Muscle layer of duodenum (tissue), 2 donors: ENCODE measurements around the gene SYNGR2.
"Not testable (repeated sequence)": the region's sequence is repeated elsewhere in the genome, so short reads cannot be mapped to it uniquely, and the experiment has no call there.

Experiments used
- H3K27ac ChIP-seq: one replicate; pipeline ENCODE4 v1.7.0; 2013; ENCODE audit warnings: mild to moderate bottlenecking, low read length
- H3K27me3 ChIP-seq: one replicate; pipeline ENCODE4 v1.7.0; 2013; ENCODE audit warnings: low read depth, mild to moderate bottlenecking, control low read depth, low read length
- H3K36me3 ChIP-seq, 2 donors: one replicate each; pipeline ENCODE4 v1.7.0; 2013; ENCODE audit warnings: low read length in 2 of 2, control low read depth in 1 of 2, mild to moderate bottlenecking in 1 of 2; ENCODE audit not compliant: insufficient read depth in 2 of 2, control insufficient read depth in 1 of 2
- H3K4me1 ChIP-seq, 2 donors: one replicate each; pipeline ENCODE4 v1.7.0; 2013; ENCODE audit warnings: low read length in 2 of 2, mild to moderate bottlenecking in 2 of 2, control low read depth in 1 of 2, moderate library complexity in 1 of 2; ENCODE audit not compliant: insufficient read depth in 2 of 2, control insufficient read depth in 1 of 2
- H3K4me3 ChIP-seq, 2 donors: one replicate each; pipeline ENCODE4 v1.7.0; 2013; ENCODE audit warnings: low read length in 2 of 2, low read depth in 1 of 2, mild to moderate bottlenecking in 1 of 2
- H3K9me3 ChIP-seq, 2 donors: one replicate each; pipeline ENCODE4 v1.7.0; 2013; ENCODE audit warnings: low read length in 2 of 2, control low read depth in 1 of 2, mild to moderate bottlenecking in 1 of 2; ENCODE audit not compliant: control insufficient read depth in 1 of 2
- donor health status: healthy.

Gene SYNGR2

GRCh38 chr17:78170692-78171590 lies 2.6 kb downstream of the SYNGR2 start:
- Histone ChIP-seq H3K4me3 (no peak overlapping the region), H3K27me3 (no peaks in the 10 kb centered on the region), H3K4me1 (peaks cover 21 to 62% of the 10 kb centered on the region in 2 donors), H3K27ac (no peak overlapping the region), H3K36me3 (no peaks in the 10 kb centered on the region), H3K9me3 (no peaks in the 10 kb centered on the region)

- not testable (repeated sequence) for H3K27me3 ChIP-seq, H3K4me3 ChIP-seq, H3K9me3 ChIP-seq, H3K36me3 ChIP-seq, H3K27ac ChIP-seq
- peaks cover 26 to 70% of the 10 kb centered on the region in 2 donors for H3K4me1 ChIP-seq
Observed at GRCh38 chr17:78171591-78172248, 3.3 kb downstream of the SYNGR2 start.

GRCh38 chr17:78172249-78173051 lies 4.1 kb downstream of the SYNGR2 start:
- Histone ChIP-seq H3K4me3 (peak overlapping the region in 1 of 2 donors; percentile 3), H3K4me1 (peaks cover 26 to 74% of the 10 kb centered on the region in 2 donors), H3K27me3 (no peaks in the 10 kb centered on the region)

GRCh38 chr17:78173097-78173715 lies 4.8 kb downstream of the SYNGR2 start:
- no peak overlapping the region for H3K4me3 ChIP-seq
- H3K27me3 ChIP-seq, result no peaks in the 10 kb centered on the region
- H3K27ac ChIP-seq, result peak overlapping the region; percentile 86
- H3K36me3 ChIP-seq, result no peaks in the 10 kb centered on the region
- peaks cover 26 to 74% of the 10 kb centered on the region in 2 donors for H3K4me1 ChIP-seq
- H3K9me3 ChIP-seq, result no peaks in the 10 kb centered on the region

More at GRCh38 chr17:78172249-78173051, 4.1 kb downstream of the SYNGR2 start:
- Histone ChIP-seq H3K27ac (peak overlapping the region; percentile 86), H3K9me3 (no peaks in the 10 kb centered on the region), H3K36me3 (no peaks in the 10 kb centered on the region)

GRCh38 chr17:78174346-78174869 lies 6.0 kb downstream of the SYNGR2 start:
- H3K9me3 ChIP-seq, result no peaks in the 10 kb centered on the region
- no peaks in the 10 kb centered on the region for H3K27me3 ChIP-seq
- H3K27ac ChIP-seq, result peak overlapping the region; percentile 86
- peak overlapping the region in 1 of 2 donors; percentile 23 for H3K4me3 ChIP-seq
- H3K36me3 ChIP-seq, result no peaks in the 10 kb centered on the region
- peaks cover 26 to 70% of the 10 kb centered on the region in 2 donors for H3K4me1 ChIP-seq

- H3K4me1 ChIP-seq, result peaks cover 26 to 63% of the 10 kb centered on the region in 2 donors
- no peaks in the 10 kb centered on the region for H3K27me3 ChIP-seq
- H3K4me3 ChIP-seq, result peak overlapping the region in 1 of 2 donors; percentile 23
- no peaks in the 10 kb centered on the region for H3K36me3 ChIP-seq
- H3K27ac ChIP-seq, result peak overlapping the region; percentile 86
- no peaks in the 10 kb centered on the region for H3K9me3 ChIP-seq
Observed at GRCh38 chr17:78174870-78175642, 6.7 kb downstream of the SYNGR2 start.

GRCh38 chr17:78175643-78175981 lies 7.2 kb downstream of the SYNGR2 start:
- H3K4me1 ChIP-seq, result peaks cover 32 to 63% of the 10 kb centered on the region in 2 donors
- H3K27ac ChIP-seq, result no peak overlapping the region
- H3K4me3 ChIP-seq, result no peak overlapping the region
- no peaks in the 10 kb centered on the region for H3K36me3 ChIP-seq
- H3K9me3 ChIP-seq, result no peaks in the 10 kb centered on the region
- H3K27me3 ChIP-seq, result no peaks in the 10 kb centered on the region

- Histone ChIP-seq H3K36me3 (no peaks in the 10 kb centered on the region), H3K9me3 (no peaks in the 10 kb centered on the region), H3K4me3 (no peak overlapping the region), H3K4me1 (peaks cover 34 to 59% of the 10 kb centered on the region in 2 donors), H3K27ac (no peak overlapping the region), H3K27me3 (no peaks in the 10 kb centered on the region)
Observed at GRCh38 chr17:78176548-78177025, 8.2 kb downstream of the SYNGR2 start.

GRCh38 chr17:78179372-78179771 lies 11.0 kb downstream of the SYNGR2 start:
- peaks cover 19 to 39% of the 10 kb centered on the region in 2 donors for H3K4me1 ChIP-seq
- H3K36me3 ChIP-seq, result no peaks in the 10 kb centered on the region
- no peaks in the 10 kb centered on the region for H3K27me3 ChIP-seq
- H3K9me3 ChIP-seq, result no peaks in the 10 kb centered on the region
- peak overlapping the region; percentile 79 for H3K27ac ChIP-seq
- H3K4me3 ChIP-seq, result no peak overlapping the region

GRCh38 chr17:78180083-78180482 lies 11.7 kb downstream of the SYNGR2 start:
- H3K27ac ChIP-seq, result peak overlapping the region; percentile 79
- H3K4me1 ChIP-seq, result peaks cover 18 to 39% of the 10 kb centered on the region in 2 donors
- no peaks in the 10 kb centered on the region for H3K36me3 ChIP-seq
- H3K4me3 ChIP-seq, result peak overlapping the region in 1 of 2 donors; percentile 32
- no peaks in the 10 kb centered on the region for H3K9me3 ChIP-seq
- no peaks in the 10 kb centered on the region for H3K27me3 ChIP-seq
